Panc1 (cell line): ENCODE data around the gene NFYC. TPM values are rescaled to one million over a fixed set of nuclear protein-coding genes. Genes with fewer than 3 reads are reported as not detected.

Experiments
- ATAC-seq: fragments of 200-7000 bp; cut with Tn5 transposase; 2 replicates; pipeline ENCODE4 v1.9.1; 2020; ENCODE audit warnings: mild to moderate bottlenecking, moderate library complexity
- BruUV-seq: library from RNA; stranded (reverse); fragments of 400-500 nt; replicated peaks from 2 replicates; lab custom pipeline; 2021; lab: Mats Ljungman, UMichigan
- CTCF ChIA-PET: fragments of 300-600 bp; sonication (Branson Sonifier 250); formaldehyde crosslinking; loops from one replicate; lab custom pipeline; 2022; ENCODE audit warnings: antibody characterized with exemption; lab: Charles Lee
- POLR2A ChIA-PET: fragments of 300-600 bp; sonication (Branson Sonifier 250); formaldehyde crosslinking; loops from one replicate; lab custom pipeline; 2022; ENCODE audit warnings: antibody characterized with exemption; lab: Charles Lee
- DNase-seq: peaks from one replicate; pipeline ENCODE4 v3.0.0-alpha.2; 2010; ENCODE audit warnings: low read depth, low spot score
- H3K27ac ChIP-seq: 2 replicates; pipeline ENCODE4 v1.5.1; 2011; ENCODE audit warnings: mild to moderate bottlenecking, low read length, inconsistent platforms
- H3K27me3 ChIP-seq: fragments of 200-500 bp; sonication (Bioruptor generic); 2 replicates; pipeline ENCODE4 v1.6.0; 2014; ENCODE audit warnings: low read length, inconsistent platforms; ENCODE audit not compliant: control insufficient read depth, insufficient read depth
- H3K36me3 ChIP-seq: fragments of 200-500 bp; sonication (Bioruptor generic); 2 replicates; pipeline ENCODE4 v1.5.1; 2014; ENCODE audit warnings: inconsistent platforms, mild to moderate bottlenecking, low read length, moderate library complexity; ENCODE audit not compliant: control insufficient read depth, insufficient read depth
- H3K4me1 ChIP-seq: 2 replicates; pipeline ENCODE4 v1.5.1; 2011; ENCODE audit warnings: inconsistent platforms, mild to moderate bottlenecking, low read length, moderate library complexity; ENCODE audit not compliant: control insufficient read depth, insufficient read depth
- H3K4me3 ChIP-seq, 2 experiments: 2 replicates each; pipeline ENCODE4 v1.5.1; 2011 to 2012; ENCODE audit warnings: low read depth in 2 of 2, low read length in 2 of 2, mild to moderate bottlenecking in 2 of 2, inconsistent platforms in 1 of 2, moderate library complexity in 1 of 2
- H3K9me3 ChIP-seq: fragments of 200-500 bp; sonication (Bioruptor generic); 2 replicates; pipeline ENCODE4 v1.5.1; 2014; ENCODE audit warnings: low read depth, mild to moderate bottlenecking, inconsistent platforms, low read length, moderate library complexity; ENCODE audit not compliant: control insufficient read depth, insufficient read depth
- CTCF ChIP-seq: fragments of 450-650 bp; IDR thresholded peaks from 2 replicates; pipeline ENCODE4 v1.5.1; 2017; ENCODE audit warnings: mild to moderate bottlenecking
- POLR2AphosphoS5 ChIP-seq: IDR thresholded peaks from 2 replicates; pipeline ENCODE4 v1.6.1; 2012; ENCODE audit warnings: mild to moderate bottlenecking, low read depth, low read length, moderate library complexity
- REST ChIP-seq, 2 experiments: IDR thresholded peaks; 2 replicates each; pipeline ENCODE4 v1.6.1; 2011 to 2012; ENCODE audit warnings: low read depth in 2 of 2, control low read depth in 1 of 2, low read length in 1 of 2, mild to moderate bottlenecking in 1 of 2, moderate library complexity in 1 of 2; ENCODE audit not compliant: insufficient read depth in 1 of 2
- SIN3A ChIP-seq: IDR thresholded peaks from 2 replicates; pipeline ENCODE4 v1.6.1; 2012; ENCODE audit warnings: low read depth, mild to moderate bottlenecking, low read length, moderate library complexity, borderline replicate concordance; ENCODE audit not compliant: insufficient read depth
- TCF7L2 ChIP-seq: IDR thresholded peaks from 2 replicates; pipeline ENCODE4 v1.6.1; 2011; ENCODE audit warnings: mild to moderate bottlenecking, low read depth, low read length, inconsistent platforms
- in situ Hi-C: cut with HindIII; loops from 2 replicates; pipeline ENCODE4 v1.10.0; 2016; ENCODE audit warnings: low sequenced_read_pairs, low pct_unique_long_range_greater_than_20kb
- intact Hi-C: fragments of 100-400 bp; cut with micrococcal nuclease; formaldehyde crosslinking; loops from one replicate; pipeline ENCODE4 v1.10.0; 2022; ENCODE audit not compliant: unreplicated experiment
- total RNA-seq: library from RNA; stranded (reverse); gene quantifications from one replicate; pipeline ENCODE4 v1.2.1, GENCODE V29; 2021; ENCODE audit not compliant: unreplicated experiment

NFYC gene
- total RNA-seq, 1 experiment from 2014 or later: 81.9 TPM

GRCh38 chr1:40646315-40646714, 45.2 kb upstream of the NFYC start:
- no peak for ATAC-seq
- in situ Hi-C loops (no loop called here), intact Hi-C loops (no loop called here)
- Histone ChIP-seq H3K36me3 (no peaks in the 10 kb centered on the region), H3K27ac (no peak overlapping the region), H3K27me3 (no peaks in the 10 kb centered on the region), H3K9me3 (no peaks in the 10 kb centered on the region), H3K4me1 (no peaks in the 10 kb centered on the region), H3K4me3 (no peak overlapping the region)
- POLR2A ChIA-PET: interaction anchor here (0.7 kb wide), 1 partner anchor 24 kb away, joined by 5 read pairs; no protein-coding TSS in a partner anchor
- CTCF ChIA-PET: interaction anchor here (0.7 kb wide), 1 partner anchor 10 kb away, joined by 6 read pairs; no protein-coding TSS in a partner anchor
- no peak for DNase-seq
- no TSS peak for BruUV-seq
- TF ChIP-seq REST (IDR thresholded peaks at IDR 0.05; ENCODE audit: insufficient read depth in 1 of 2, low read depth in 2 of 2, low read length in 1 of 2) (no peak), CTCF (no peak), SIN3A (no peak)

- no peak overlapping the region for H3K27ac ChIP-seq
- H3K4me3 ChIP-seq: no peak overlapping the region
- no peaks in the 10 kb centered on the region for H3K4me1 ChIP-seq
- no peak for ATAC-seq
- no TSS peak for BruUV-seq
- H3K36me3 ChIP-seq: no peaks in the 10 kb centered on the region
- DNase-seq: no peak
- in situ Hi-C loops: no loop called here
- TF ChIP-seq TCF7L2 (no peak), POLR2AphosphoS5 (no peak), REST (IDR thresholded peaks at IDR 0.05; ENCODE audit: insufficient read depth in 1 of 2, low read depth in 2 of 2, low read length in 1 of 2) (no peak), CTCF (no peak), SIN3A (no peak)
- H3K27me3 ChIP-seq: no peaks in the 10 kb centered on the region
- intact Hi-C loops: no loop called here
- CTCF ChIA-PET: no interaction called here
- POLR2A ChIA-PET: no interaction called here
- H3K9me3 ChIP-seq: no peaks in the 10 kb centered on the region
These were observed 43.3 kb upstream of the NFYC start for GRCh38 chr1:40648200-40648599.
